Left ventricle myocardium inferior (tissue), 1 donor: ENCODE results near the gene RAPGEF2. TPM values are rescaled to one million over a fixed set of nuclear protein-coding genes. Genes with fewer than 3 reads are reported as not detected.
"Not testable (repeated sequence)": the region's sequence is repeated elsewhere in the genome, so short reads cannot be mapped to it uniquely, and the experiment has no call there.

ENCODE experiments used
- DNase-seq: peaks from one replicate; pipeline ENCODE4 v3.0.0-alpha.2; 2020
- H3K27ac ChIP-seq: fragments of 200-600 bp; replicated peaks from 2 replicates; pipeline ENCODE4 v1.8.0; 2021
- H3K27me3 ChIP-seq: fragments of 200-600 bp; 2 replicates; pipeline ENCODE4 v1.8.0; 2021; ENCODE audit warnings: low read depth
- H3K36me3 ChIP-seq: fragments of 200-600 bp; 2 replicates; pipeline ENCODE4 v1.8.0; 2021
- H3K4me1 ChIP-seq: fragments of 200-600 bp; 2 replicates; pipeline ENCODE4 v1.8.0; 2021
- H3K4me3 ChIP-seq: fragments of 200-600 bp; 2 replicates; pipeline ENCODE4 v1.8.0; 2021; ENCODE audit warnings: mild to moderate bottlenecking, moderate library complexity
- H3K9me3 ChIP-seq: fragments of 200-600 bp; replicated peaks from 2 replicates; pipeline ENCODE4 v1.8.0; 2021
- CTCF ChIP-seq: fragments of 200-600 bp; IDR thresholded peaks from 2 replicates; pipeline ENCODE4 v1.8.0; 2021; ENCODE audit warnings: antibody characterized with exemption, mild to moderate bottlenecking, borderline replicate concordance
- intact Hi-C: fragments of 100-400 bp; cut with micrococcal nuclease; formaldehyde crosslinking; loops from one replicate; pipeline ENCODE4 v1.11.0; 2022
- total RNA-seq: library from RNA; stranded (reverse); fragmentation: NEBNext Ultra II Directional; extraction: Animal tissue kit (Norgen Biotek cat#: 25700); gene quantifications from one replicate; pipeline ENCODE4 v1.2.1, GENCODE V29; 2021
- donor health status: DM: no; HTN: yes; CAD: no; lungs with severe emphysema.

RAPGEF2 gene
- total RNA-seq, 1 donor from 2014 or later, result 51.5 TPM

DNA sequence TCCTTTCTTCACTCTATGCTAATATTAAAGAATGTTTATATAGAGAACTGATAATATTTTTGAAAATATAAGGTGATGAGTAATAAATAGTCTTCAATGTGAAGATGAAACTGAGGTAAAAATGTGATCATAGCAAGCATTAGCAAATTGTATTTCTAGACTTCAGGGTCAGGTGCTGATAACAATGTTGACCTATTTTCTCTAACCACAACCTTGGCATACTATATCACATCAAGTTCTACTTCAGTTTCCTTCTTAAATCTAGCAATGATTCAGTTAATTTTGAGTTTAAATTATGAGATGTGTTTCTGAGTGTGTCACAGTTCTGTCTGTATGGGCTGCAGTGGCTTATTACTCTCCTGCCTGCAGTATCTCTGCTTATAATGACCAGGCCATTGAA lies 209.4 kb downstream of the RAPGEF2 start:
- DNase-seq, result no peak
- H3K27me3 ChIP-seq, result no peaks in the 10 kb centered on the region
- peaks cover 79% of the 10 kb centered on the region for H3K4me1 ChIP-seq
- no peaks in the 10 kb centered on the region for H3K9me3 ChIP-seq
- intact Hi-C loops, result no loop called here
- TF ChIP-seq CTCF, result no peak
- no peak overlapping the region for H3K4me3 ChIP-seq
- no peak overlapping the region for H3K27ac ChIP-seq
- peaks cover 24% of the 10 kb centered on the region for H3K36me3 ChIP-seq

- H3K36me3 ChIP-seq, result peaks cover 24% of the 10 kb centered on the region
- H3K9me3 ChIP-seq, DNase-seq, H3K4me3 ChIP-seq, intact Hi-C loops, H3K27ac ChIP-seq, H3K27me3 ChIP-seq: not testable (repeated sequence)
- H3K4me1 ChIP-seq, result peaks cover 72% of the 10 kb centered on the region
- peak; percentile 38 for TF ChIP-seq CTCF
These were observed 213.0 kb downstream of the RAPGEF2 start for GRCh38 chr4:159315879-159316278.

GRCh38 chr4:159317203-159317602 lies 214.3 kb downstream of the RAPGEF2 start:
- H3K4me3 ChIP-seq, result no peak overlapping the region
- intact Hi-C loops, result no loop called here
- H3K27ac ChIP-seq, result peak overlapping the region; percentile 9
- H3K9me3 ChIP-seq, result no peaks in the 10 kb centered on the region
- peaks cover 27% of the 10 kb centered on the region for H3K36me3 ChIP-seq
- no peak for TF ChIP-seq CTCF
- H3K27me3 ChIP-seq, result no peaks in the 10 kb centered on the region
- H3K4me1 ChIP-seq, result peaks cover 70% of the 10 kb centered on the region
- DNase-seq, result no peak

- no peak overlapping the region for H3K4me3 ChIP-seq
- peaks cover 56% of the 10 kb centered on the region for H3K4me1 ChIP-seq
- H3K36me3 ChIP-seq, result peaks cover 45% of the 10 kb centered on the region
- no peaks in the 10 kb centered on the region for H3K27me3 ChIP-seq
- no peak for DNase-seq
- TF ChIP-seq CTCF, result no peak
- no peak overlapping the region for H3K27ac ChIP-seq
- intact Hi-C loops, result no loop called here
- no peaks in the 10 kb centered on the region for H3K9me3 ChIP-seq
These were observed 216.1 kb downstream of the RAPGEF2 start for GRCh38 chr4:159319027-159319426.

GRCh38 chr4:159326480-159326879 lies 223.6 kb downstream of the RAPGEF2 start:
- peaks cover 24% of the 10 kb centered on the region for H3K4me1 ChIP-seq
- intact Hi-C loops, result no loop called here
- H3K4me3 ChIP-seq, result no peak overlapping the region
- no peak for DNase-seq
- H3K36me3 ChIP-seq, result peaks cover 44% of the 10 kb centered on the region
- H3K9me3 ChIP-seq, result no peaks in the 10 kb centered on the region
- no peak for TF ChIP-seq CTCF
- H3K27me3 ChIP-seq, result no peaks in the 10 kb centered on the region
- no peak overlapping the region for H3K27ac ChIP-seq

GRCh38 chr4:159328766-159329165 lies 225.9 kb downstream of the RAPGEF2 start:
- Histone ChIP-seq H3K27ac (peak overlapping the region; percentile 35), H3K9me3 (no peaks in the 10 kb centered on the region), H3K27me3 (no peaks in the 10 kb centered on the region), H3K4me3 (no peak overlapping the region), H3K4me1 (peaks cover 24% of the 10 kb centered on the region), H3K36me3 (peaks cover 47% of the 10 kb centered on the region)
- intact Hi-C loops, result no loop called here
- DNase-seq, result no peak
- TF ChIP-seq CTCF, result no peak
